ENCODE measurements around the gene SLC26A8. TPM values are rescaled to one million over a fixed set of nuclear protein-coding genes. Genes with fewer than 3 reads are reported as not detected.

SLC26A8 gene
- total RNA-seq, 1 experiment from 2014 or later: not detected

DNA sequence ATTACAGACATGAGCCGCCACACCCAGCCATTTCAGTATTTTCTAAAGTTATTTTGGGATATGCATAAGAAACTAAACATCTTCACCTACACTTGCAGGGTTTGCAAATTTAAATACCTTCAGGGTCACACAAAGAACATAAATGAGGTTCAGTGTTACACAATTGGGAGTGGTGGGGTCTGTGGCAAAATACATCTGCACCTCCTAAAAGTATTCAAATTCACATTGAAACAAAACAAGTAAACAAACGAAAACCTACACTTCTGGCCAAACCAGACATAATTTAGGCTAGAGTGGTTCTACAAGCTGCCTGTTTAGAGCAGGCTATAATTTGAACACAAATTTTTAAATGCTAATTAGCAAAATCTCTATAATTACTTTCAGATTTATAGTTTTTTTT lies 37.8 kb upstream of the SLC26A8 start:
- CTCF ChIA-PET: no interaction called here
- DNase-seq (ENCODE audit: low read depth, low spot score) (no peak), ATAC-seq (no peak)
- no peaks in the 10 kb centered on the region for H3K27me3 ChIP-seq (ENCODE audit: control insufficient read depth, insufficient read depth, low read length)
- no peak overlapping the region for H3K4me3 ChIP-seq (ENCODE audit: low read depth in 2 of 2, low read length in 2 of 2)
- H3K9me3 ChIP-seq (ENCODE audit: control insufficient read depth, insufficient read depth, low read depth, low read length): no peaks in the 10 kb centered on the region
- intact Hi-C loops (cut with micrococcal nuclease; ENCODE audit: unreplicated experiment): no loop called here
- H3K36me3 ChIP-seq (ENCODE audit: control insufficient read depth, insufficient read depth, low read length): peaks cover 6% of the 10 kb centered on the region; the same call in 1 of the 2 replicates
- no TSS peak for BruUV-seq (replicated peaks)
- in situ Hi-C loops (cut with HindIII; ENCODE audit: low pct_unique_long_range_greater_than_20kb, low sequenced_read_pairs): no loop called here
- H3K27ac ChIP-seq (ENCODE audit: low read length): no peak overlapping the region
- POLR2A ChIA-PET: interaction anchor here (0.7 kb wide), 1 partner anchor 9 kb away, joined by 10 read pairs; no protein-coding TSS in a partner anchor
- TF ChIP-seq TCF7L2 (IDR thresholded peaks at IDR 0.05; ENCODE audit: low read depth, low read length) (no peak), POLR2AphosphoS5 (IDR thresholded peaks at IDR 0.05; ENCODE audit: low read depth, low read length) (no peak), SIN3A (IDR thresholded peaks at IDR 0.05; ENCODE audit: borderline replicate concordance, insufficient read depth, low read depth, low read length) (no peak)
- TF ChIP-seq, protein P1, sequence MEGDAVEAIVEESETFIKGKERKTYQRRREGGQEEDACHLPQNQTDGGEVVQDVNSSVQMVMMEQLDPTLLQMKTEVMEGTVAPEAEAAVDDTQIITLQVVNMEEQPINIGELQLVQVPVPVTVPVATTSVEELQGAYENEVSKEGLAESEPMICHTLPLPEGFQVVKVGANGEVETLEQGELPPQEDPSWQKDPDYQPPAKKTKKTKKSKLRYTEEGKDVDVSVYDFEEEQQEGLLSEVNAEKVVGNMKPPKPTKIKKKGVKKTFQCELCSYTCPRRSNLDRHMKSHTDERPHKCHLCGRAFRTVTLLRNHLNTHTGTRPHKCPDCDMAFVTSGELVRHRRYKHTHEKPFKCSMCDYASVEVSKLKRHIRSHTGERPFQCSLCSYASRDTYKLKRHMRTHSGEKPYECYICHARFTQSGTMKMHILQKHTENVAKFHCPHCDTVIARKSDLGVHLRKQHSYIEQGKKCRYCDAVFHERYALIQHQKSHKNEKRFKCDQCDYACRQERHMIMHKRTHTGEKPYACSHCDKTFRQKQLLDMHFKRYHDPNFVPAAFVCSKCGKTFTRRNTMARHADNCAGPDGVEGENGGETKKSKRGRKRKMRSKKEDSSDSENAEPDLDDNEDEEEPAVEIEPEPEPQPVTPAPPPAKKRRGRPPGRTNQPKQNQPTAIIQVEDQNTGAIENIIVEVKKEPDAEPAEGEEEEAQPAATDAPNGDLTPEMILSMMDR (IDR thresholded peaks at IDR 0.05): no peak
- TF ChIP-seq, protein P2, sequence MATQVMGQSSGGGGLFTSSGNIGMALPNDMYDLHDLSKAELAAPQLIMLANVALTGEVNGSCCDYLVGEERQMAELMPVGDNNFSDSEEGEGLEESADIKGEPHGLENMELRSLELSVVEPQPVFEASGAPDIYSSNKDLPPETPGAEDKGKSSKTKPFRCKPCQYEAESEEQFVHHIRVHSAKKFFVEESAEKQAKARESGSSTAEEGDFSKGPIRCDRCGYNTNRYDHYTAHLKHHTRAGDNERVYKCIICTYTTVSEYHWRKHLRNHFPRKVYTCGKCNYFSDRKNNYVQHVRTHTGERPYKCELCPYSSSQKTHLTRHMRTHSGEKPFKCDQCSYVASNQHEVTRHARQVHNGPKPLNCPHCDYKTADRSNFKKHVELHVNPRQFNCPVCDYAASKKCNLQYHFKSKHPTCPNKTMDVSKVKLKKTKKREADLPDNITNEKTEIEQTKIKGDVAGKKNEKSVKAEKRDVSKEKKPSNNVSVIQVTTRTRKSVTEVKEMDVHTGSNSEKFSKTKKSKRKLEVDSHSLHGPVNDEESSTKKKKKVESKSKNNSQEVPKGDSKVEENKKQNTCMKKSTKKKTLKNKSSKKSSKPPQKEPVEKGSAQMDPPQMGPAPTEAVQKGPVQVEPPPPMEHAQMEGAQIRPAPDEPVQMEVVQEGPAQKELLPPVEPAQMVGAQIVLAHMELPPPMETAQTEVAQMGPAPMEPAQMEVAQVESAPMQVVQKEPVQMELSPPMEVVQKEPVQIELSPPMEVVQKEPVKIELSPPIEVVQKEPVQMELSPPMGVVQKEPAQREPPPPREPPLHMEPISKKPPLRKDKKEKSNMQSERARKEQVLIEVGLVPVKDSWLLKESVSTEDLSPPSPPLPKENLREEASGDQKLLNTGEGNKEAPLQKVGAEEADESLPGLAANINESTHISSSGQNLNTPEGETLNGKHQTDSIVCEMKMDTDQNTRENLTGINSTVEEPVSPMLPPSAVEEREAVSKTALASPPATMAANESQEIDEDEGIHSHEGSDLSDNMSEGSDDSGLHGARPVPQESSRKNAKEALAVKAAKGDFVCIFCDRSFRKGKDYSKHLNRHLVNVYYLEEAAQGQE (IDR thresholded peaks at IDR 0.05; ENCODE audit: insufficient read depth in 1 of 2, low read depth in 2 of 2, low read length in 1 of 2): no peak
- no peaks in the 10 kb centered on the region for H3K4me1 ChIP-seq (ENCODE audit: control insufficient read depth, insufficient read depth, low read length)

DNA sequence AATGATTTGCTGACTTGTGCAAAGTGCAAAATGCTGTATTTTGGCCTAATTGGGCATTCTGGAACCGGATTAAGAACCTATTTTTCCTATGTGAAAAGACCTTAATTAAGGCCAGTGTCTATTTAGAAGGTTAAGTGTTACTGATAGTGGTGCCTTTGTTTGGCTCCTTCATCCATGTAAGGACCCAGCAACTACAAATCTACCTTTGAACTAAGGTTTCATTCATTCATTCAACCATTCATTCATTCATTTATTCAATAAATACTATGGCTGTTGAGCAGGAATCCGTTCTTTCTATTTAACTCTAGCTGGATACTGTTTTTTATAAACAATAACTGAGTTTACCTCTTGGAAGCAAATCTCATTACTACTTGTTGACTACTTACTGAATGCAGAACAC lies 36.8 kb upstream of the SLC26A8 start:
- Histone ChIP-seq H3K36me3 (ENCODE audit: control insufficient read depth, insufficient read depth, low read length) (peaks cover 6% of the 10 kb centered on the region), H3K9me3 (ENCODE audit: control insufficient read depth, insufficient read depth, low read depth, low read length) (no peaks in the 10 kb centered on the region), H3K27me3 (ENCODE audit: control insufficient read depth, insufficient read depth, low read length) (no peaks in the 10 kb centered on the region), H3K4me3 (ENCODE audit: low read depth in 2 of 2, low read length in 2 of 2) (no peak overlapping the region), H3K4me1 (ENCODE audit: control insufficient read depth, insufficient read depth, low read length) (no peaks in the 10 kb centered on the region), H3K27ac (ENCODE audit: low read length) (no peak overlapping the region)
- intact Hi-C loops (cut with micrococcal nuclease; ENCODE audit: unreplicated experiment): no loop called here
- ATAC-seq (no peak), DNase-seq (ENCODE audit: low read depth, low spot score) (no peak)
- TF ChIP-seq SIN3A (IDR thresholded peaks at IDR 0.05; ENCODE audit: borderline replicate concordance, insufficient read depth, low read depth, low read length) (no peak), TCF7L2 (IDR thresholded peaks at IDR 0.05; ENCODE audit: low read depth, low read length) (no peak), POLR2AphosphoS5 (IDR thresholded peaks at IDR 0.05; ENCODE audit: low read depth, low read length) (no peak)
- TF ChIP-seq, protein P1 (IDR thresholded peaks at IDR 0.05): no peak
- TF ChIP-seq, protein P2 (IDR thresholded peaks at IDR 0.05; ENCODE audit: insufficient read depth in 1 of 2, low read depth in 2 of 2, low read length in 1 of 2): no peak
- CTCF ChIA-PET: interaction anchor here (0.6 kb wide), 1 partner anchor 25 kb away, joined by 3 read pairs; no protein-coding TSS in a partner anchor
- POLR2A ChIA-PET: no interaction called here
- in situ Hi-C loops (cut with HindIII; ENCODE audit: low pct_unique_long_range_greater_than_20kb, low sequenced_read_pairs): no loop called here
- no TSS peak for BruUV-seq (replicated peaks)

Measured in Panc1 (cell line).